Astrocyte (in vitro differentiated cells and primary cell): ENCODE results near the gene BLVRA.

Source experiments
- EZH2 ChIP-seq: IDR thresholded peaks from 2 replicates; pipeline ENCODE4 v1.6.1; 2012; ENCODE audit warnings: mild to moderate bottlenecking, low read length, inconsistent platforms; ENCODE audit not compliant: insufficient read depth
- TF ChIP-seq, protein P1 (sequence below): IDR thresholded peaks from 2 replicates; pipeline ENCODE4 v1.5.1; 2011; ENCODE audit warnings: low read depth, mild to moderate bottlenecking, inconsistent platforms, low read length, moderate library complexity; ENCODE audit not compliant: insufficient read depth

DNA sequence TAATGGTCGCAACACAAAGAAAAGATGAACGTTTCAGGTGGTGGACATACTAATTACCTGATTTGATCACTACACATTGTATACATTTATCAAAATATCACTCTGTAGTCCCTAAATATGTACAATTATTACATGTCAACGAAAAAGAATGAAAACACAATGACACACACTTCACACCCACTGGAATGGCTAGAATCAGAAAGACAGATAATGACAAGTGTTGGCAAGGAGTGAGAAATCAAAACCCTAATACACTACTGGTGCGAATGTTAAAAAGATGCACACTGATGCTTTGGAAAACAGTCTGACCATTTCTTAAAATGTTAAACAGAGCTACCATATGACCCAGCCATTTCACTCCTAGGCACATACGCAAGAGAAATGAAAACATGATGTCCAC, 31.5 kb upstream of the BLVRA start:
- TF ChIP-seq, protein P1, sequence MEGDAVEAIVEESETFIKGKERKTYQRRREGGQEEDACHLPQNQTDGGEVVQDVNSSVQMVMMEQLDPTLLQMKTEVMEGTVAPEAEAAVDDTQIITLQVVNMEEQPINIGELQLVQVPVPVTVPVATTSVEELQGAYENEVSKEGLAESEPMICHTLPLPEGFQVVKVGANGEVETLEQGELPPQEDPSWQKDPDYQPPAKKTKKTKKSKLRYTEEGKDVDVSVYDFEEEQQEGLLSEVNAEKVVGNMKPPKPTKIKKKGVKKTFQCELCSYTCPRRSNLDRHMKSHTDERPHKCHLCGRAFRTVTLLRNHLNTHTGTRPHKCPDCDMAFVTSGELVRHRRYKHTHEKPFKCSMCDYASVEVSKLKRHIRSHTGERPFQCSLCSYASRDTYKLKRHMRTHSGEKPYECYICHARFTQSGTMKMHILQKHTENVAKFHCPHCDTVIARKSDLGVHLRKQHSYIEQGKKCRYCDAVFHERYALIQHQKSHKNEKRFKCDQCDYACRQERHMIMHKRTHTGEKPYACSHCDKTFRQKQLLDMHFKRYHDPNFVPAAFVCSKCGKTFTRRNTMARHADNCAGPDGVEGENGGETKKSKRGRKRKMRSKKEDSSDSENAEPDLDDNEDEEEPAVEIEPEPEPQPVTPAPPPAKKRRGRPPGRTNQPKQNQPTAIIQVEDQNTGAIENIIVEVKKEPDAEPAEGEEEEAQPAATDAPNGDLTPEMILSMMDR, result no peak
- TF ChIP-seq EZH2, result no peak
